ENCODE data around the gene FUT7.

Gene FUT7

DNA sequence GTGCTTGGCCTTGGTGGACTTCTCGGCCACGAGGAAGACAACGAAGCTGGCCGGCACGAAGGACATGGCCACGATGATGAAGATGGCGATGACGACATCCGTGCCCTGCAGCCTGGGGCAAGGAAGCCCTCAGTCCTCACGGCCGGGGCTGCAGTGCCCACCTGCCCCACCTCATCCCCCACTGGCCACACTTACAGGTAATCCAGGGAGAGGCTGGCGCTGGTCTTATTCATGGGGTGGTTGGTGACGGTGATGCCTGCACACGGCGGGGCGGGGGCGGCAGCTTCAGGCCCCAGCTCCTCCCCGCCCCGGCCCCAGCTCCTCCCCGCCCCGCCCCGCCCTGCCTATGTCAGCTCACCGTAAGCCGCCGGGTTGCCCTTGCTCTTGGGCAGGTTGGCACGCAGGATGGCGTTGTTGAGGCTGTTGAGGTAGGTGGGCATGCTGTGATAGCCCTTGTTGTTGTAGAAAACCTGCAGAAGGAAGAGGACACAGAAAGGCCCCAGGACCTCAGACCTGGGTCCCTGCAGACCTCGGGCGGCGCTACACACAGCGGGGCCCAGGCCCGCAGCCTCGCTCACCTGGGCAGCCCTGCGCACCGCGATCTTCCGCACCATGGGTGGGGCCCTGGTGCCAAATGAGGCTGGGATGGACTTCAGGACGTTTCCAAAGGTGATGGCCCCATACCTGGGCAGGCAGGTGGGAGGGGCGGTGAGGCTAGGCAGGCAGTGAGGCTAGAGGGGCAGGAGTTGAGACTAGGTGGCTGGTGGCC lies 19.8 kb downstream of the FUT7 start:
- TF ChIP-seq, protein P1, sequence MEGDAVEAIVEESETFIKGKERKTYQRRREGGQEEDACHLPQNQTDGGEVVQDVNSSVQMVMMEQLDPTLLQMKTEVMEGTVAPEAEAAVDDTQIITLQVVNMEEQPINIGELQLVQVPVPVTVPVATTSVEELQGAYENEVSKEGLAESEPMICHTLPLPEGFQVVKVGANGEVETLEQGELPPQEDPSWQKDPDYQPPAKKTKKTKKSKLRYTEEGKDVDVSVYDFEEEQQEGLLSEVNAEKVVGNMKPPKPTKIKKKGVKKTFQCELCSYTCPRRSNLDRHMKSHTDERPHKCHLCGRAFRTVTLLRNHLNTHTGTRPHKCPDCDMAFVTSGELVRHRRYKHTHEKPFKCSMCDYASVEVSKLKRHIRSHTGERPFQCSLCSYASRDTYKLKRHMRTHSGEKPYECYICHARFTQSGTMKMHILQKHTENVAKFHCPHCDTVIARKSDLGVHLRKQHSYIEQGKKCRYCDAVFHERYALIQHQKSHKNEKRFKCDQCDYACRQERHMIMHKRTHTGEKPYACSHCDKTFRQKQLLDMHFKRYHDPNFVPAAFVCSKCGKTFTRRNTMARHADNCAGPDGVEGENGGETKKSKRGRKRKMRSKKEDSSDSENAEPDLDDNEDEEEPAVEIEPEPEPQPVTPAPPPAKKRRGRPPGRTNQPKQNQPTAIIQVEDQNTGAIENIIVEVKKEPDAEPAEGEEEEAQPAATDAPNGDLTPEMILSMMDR (IDR thresholded peaks at IDR 0.05) = no peak
- TF ChIP-seq ZFX (IDR thresholded peaks at IDR 0.05; ENCODE audit: borderline replicate concordance) = no peak
- no peak overlapping the region for H3K27ac ChIP-seq

DNA sequence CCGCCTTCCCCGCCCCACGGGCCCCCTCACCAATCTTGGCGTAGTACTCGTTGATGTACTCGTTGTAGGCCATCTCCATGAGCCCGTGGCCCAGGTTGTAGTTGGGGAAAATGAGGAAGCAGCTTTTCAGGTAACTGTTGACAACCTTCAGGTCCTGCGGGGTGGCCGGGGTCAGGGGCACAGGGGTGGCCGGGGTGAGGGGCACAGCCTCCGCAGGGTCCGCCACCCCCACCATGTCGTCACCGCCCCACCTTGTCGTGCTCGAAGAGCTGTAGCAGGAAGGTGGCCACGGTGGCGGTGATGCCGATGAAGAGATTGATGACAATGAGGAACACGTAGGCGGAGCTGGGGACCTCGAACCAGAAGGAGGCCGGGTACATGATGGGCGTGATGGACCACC lies 20.7 kb downstream of the FUT7 start:
- H3K27ac ChIP-seq = no peak overlapping the region
- TF ChIP-seq, protein P1 (IDR thresholded peaks at IDR 0.05) = no peak
- no peak for TF ChIP-seq ZFX (IDR thresholded peaks at IDR 0.05; ENCODE audit: borderline replicate concordance)

- no peak for TF ChIP-seq ZFX (IDR thresholded peaks at IDR 0.05; ENCODE audit: borderline replicate concordance)
- TF ChIP-seq, protein P1 (IDR thresholded peaks at IDR 0.05) = no peak
- H3K27ac ChIP-seq = no peak overlapping the region
Measured at GRCh38 chr9:137009938-137010732, 21.8 kb downstream of the FUT7 start.

- TF ChIP-seq, protein P1 (IDR thresholded peaks at IDR 0.05) = no peak
- no peak for TF ChIP-seq ZFX (IDR thresholded peaks at IDR 0.05; ENCODE audit: borderline replicate concordance)
- H3K27ac ChIP-seq = no peak overlapping the region
Measured at GRCh38 chr9:137009217-137009616, 22.7 kb downstream of the FUT7 start.

DNA sequence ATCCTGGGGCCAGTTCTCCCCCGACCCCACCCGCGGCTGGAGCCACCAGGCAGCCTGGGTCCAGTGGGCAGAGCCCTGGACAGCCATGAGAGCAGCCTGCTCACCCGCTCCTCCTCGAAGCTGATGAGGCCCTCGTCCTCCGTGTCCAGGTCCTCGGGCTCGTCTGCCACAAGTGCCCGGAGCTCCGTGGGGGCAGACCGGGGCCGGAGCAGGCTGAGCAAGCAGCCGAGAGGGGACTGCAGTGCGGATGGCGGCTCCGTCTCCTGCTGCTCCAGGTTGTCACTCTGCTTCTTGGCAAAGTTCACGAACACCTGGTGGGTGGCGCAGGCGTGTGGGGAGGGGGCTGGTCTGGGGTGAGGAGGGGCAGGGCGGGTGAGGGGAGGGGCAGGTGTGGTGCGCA lies 23.6 kb downstream of the FUT7 start:
- no peak overlapping the region for H3K27ac ChIP-seq
- no peak for TF ChIP-seq ZFX (IDR thresholded peaks at IDR 0.05; ENCODE audit: borderline replicate concordance)
- TF ChIP-seq, protein P1 (IDR thresholded peaks at IDR 0.05) = no peak

DNA sequence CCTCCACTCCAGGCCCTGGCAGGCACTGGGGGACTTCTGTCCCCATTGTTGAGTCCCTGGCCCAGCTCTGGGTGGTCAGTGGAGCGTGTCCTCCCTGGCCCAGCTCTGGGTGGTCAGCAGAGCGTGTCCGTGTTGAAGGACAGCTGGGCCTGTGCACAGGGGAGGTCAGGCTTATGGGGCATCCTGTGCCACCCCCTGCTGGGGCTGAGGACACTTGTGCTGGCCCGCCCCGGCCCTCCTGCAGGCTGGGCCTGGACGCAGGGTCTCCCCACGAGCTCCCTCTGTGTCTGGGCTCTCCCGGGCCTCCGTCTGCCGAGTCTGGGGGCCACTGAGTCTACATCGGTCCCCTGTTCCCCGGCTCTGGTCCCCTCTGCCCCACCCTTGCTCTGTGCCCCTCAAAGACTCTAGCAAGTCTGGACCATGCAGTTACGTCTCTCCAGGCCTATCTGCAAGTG lies 24.0 kb downstream of the FUT7 start:
- H3K27ac ChIP-seq = no peak overlapping the region
- TF ChIP-seq ZFX (IDR thresholded peaks at IDR 0.05; ENCODE audit: borderline replicate concordance) = no peak
- TF ChIP-seq, protein P1 (IDR thresholded peaks at IDR 0.05) = no peak
